Gastroesophageal sphincter (tissue), 4 donors: ENCODE results near the gene USF1. TPM values are rescaled to one million over a fixed set of nuclear protein-coding genes. Genes with fewer than 3 reads are reported as not detected.

ENCODE experiments used
- ATAC-seq: fragments of 150-250 bp; one replicate; pipeline ENCODE4 v1.9.1; 2016; ENCODE audit warnings: mild to moderate bottlenecking, moderate library complexity
- H3K27ac ChIP-seq, 4 donors: fragments of 200-600 bp; sonication (generic) in 3 of 4; 1 replicate in 3 of 4; 2 replicates in 1 of 4; pipeline ENCODE4 v1.5.1; 2016 to 2019
- H3K27me3 ChIP-seq: fragments of 200-600 bp; sonication (generic); one replicate; pipeline ENCODE4 v1.5.1; 2019
- H3K36me3 ChIP-seq, 2 donors: fragments of 200-600 bp; sonication (generic); one replicate each; pipeline ENCODE4 v1.5.1; 2019; ENCODE audit warnings: control low read depth in 1 of 2
- H3K4me1 ChIP-seq, 3 donors: fragments of 200-600 bp; sonication (generic); 1 replicate in 2 of 3; 2 replicates in 1 of 3; pipeline ENCODE4 v1.5.1; 2016 to 2019; ENCODE audit warnings: control low read depth in 2 of 3
- H3K4me3 ChIP-seq, 2 donors: fragments of 200-600 bp; sonication (generic); one replicate each; pipeline ENCODE4 v1.5.1; 2019; ENCODE audit warnings: mild to moderate bottlenecking in 1 of 2, moderate library complexity in 1 of 2
- H3K9me3 ChIP-seq, 3 donors: fragments of 200-600 bp; sonication (generic); one replicate each; pipeline ENCODE4 v1.5.1; 2017 to 2019; ENCODE audit warnings: control low read depth in 2 of 3
- CTCF ChIP-seq, 4 experiments: fragments of 200-600 bp in 2 of 4; fragments of 450-650 bp in 2 of 4; sonication (generic) in 1 of 4; IDR thresholded peaks; one replicate each; pipeline ENCODE4 v1.5.1; 2017 to 2019; ENCODE audit warnings: antibody characterized with exemption in 4 of 4, mild to moderate bottlenecking in 2 of 4, moderate library complexity in 2 of 4
- EP300 ChIP-seq: sonication (generic); formaldehyde crosslinking; IDR thresholded peaks from one replicate; pipeline ENCODE4 v1.6.1; 2017; ENCODE audit warnings: antibody characterized with exemption, mild to moderate bottlenecking
- POLR2A ChIP-seq, 2 donors: fragments of 450-650 bp; IDR thresholded peaks; one replicate each; pipeline ENCODE4 v1.6.1; 2017; ENCODE audit warnings: antibody characterized with exemption in 2 of 2, mild to moderate bottlenecking in 2 of 2, moderate library complexity in 1 of 2
- POLR2AphosphoS5 ChIP-seq: sonication (generic); formaldehyde crosslinking; IDR thresholded peaks from one replicate; pipeline ENCODE4 v1.6.1; 2017; ENCODE audit warnings: antibody characterized with exemption
- whole genome bisulfite sequencing, 2 donors: methylation state at CpG; one replicate each; pipeline ENCODE4 v1.1.5; 2018; ENCODE audit warnings: low coverage in 1 of 2; 5-methylcytosine and 5-hydroxymethylcytosine counted together
- total RNA-seq, 4 donors: library from RNA; depleted of rRNA; stranded (reverse); fragments of >200 nt; gene quantifications; one replicate each; pipeline ENCODE4 v1.1.0, GENCODE V29; 2016

USF1 gene
- total RNA-seq, 4 donors from 2014 or later: 50.9 to 79.4 (median 60.5) TPM

- Histone ChIP-seq H3K36me3 (peaks cover 2 to 44% of the 10 kb centered on the region in 2 donors), H3K4me3 (no peak overlapping the region), H3K27ac (no peak overlapping the region), H3K4me1 (peaks cover 0 to 47% (median 8%) of the 10 kb centered on the region in 3 donors), H3K27me3 (no peaks in the 10 kb centered on the region), H3K9me3 (no peaks in the 10 kb centered on the region)
- WGBS, 2 donors: 92% methylated on average over 2 of the region's 5 CpGs; no CpG with 5 or more reads in 1 of the 2 donors
- no peak for TF ChIP-seq EP300
- no peak for TF ChIP-seq POLR2A (IDR thresholded peaks at IDR 0.05)
- TF ChIP-seq POLR2AphosphoS5: no peak
- TF ChIP-seq CTCF (IDR thresholded peaks at IDR 0.05): no peak
- ATAC-seq: no peak
These were observed 6.2 kb downstream of the USF1 start for GRCh38 chr1:161039546-161039945.

- Histone ChIP-seq H3K4me3 (peak overlapping the region; percentile 50 to 68), H3K27ac (peak overlapping the region in 1 of 4 donors; percentile 31), H3K4me1 (peaks cover 0 to 43% (median 4%) of the 10 kb centered on the region in 3 donors), H3K9me3 (no peaks in the 10 kb centered on the region), H3K27me3 (no peaks in the 10 kb centered on the region), H3K36me3 (peaks cover 2 to 44% of the 10 kb centered on the region in 2 donors)
- TF ChIP-seq POLR2A (IDR thresholded peaks at IDR 0.05) (no peak), EP300 (no peak), CTCF (IDR thresholded peaks at IDR 0.05) (no peak), POLR2AphosphoS5 (no peak)
- no peak for ATAC-seq
- WGBS, 2 donors: 0 to 5% methylated on average over 1 to 2 of the region's 3 CpGs
These were observed 6.6 kb downstream of the USF1 start for GRCh38 chr1:161039154-161039545.

GRCh38 chr1:161038523-161039153 is 7.1 kb downstream of the USF1 start, which contains the start of gene TSTD1:
TSS of gene TSTD1 (minus strand) at chr1:161038964. CDS start at chr1:161038889, 75 bp downstream.
- H3K9me3 ChIP-seq: no peaks in the 10 kb centered on the region
- 20% methylated on average over 1 of the region's 54 CpGs; no CpG with 5 or more reads in 1 of the 2 donors for WGBS, 2 donors
- peaks cover 2 to 44% of the 10 kb centered on the region in 2 donors for H3K36me3 ChIP-seq
- peaks cover 0 to 38% (median 0%) of the 10 kb centered on the region in 3 donors for H3K4me1 ChIP-seq
- TF ChIP-seq EP300 (no peak), POLR2AphosphoS5 (peak; percentile 33), POLR2A (IDR thresholded peaks at IDR 0.05) (peak in 1 of 2 donors; percentile 26)
- peak within 1 kb of the TSS in 3 of 4 donors; percentile 5 to 31 (median 24) for H3K27ac ChIP-seq
- H3K4me3 ChIP-seq: peak within 1 kb of the TSS; percentile 50 to 68
- H3K27me3 ChIP-seq: no peaks in the 10 kb centered on the region
- peak; percentile 76 for ATAC-seq

- Histone ChIP-seq H3K36me3 (peaks cover 2 to 42% of the 10 kb centered on the region in 2 donors), H3K27me3 (no peaks in the 10 kb centered on the region), H3K27ac (peak overlapping the region in 2 of 4 donors; percentile 5 to 31), H3K9me3 (no peaks in the 10 kb centered on the region), H3K4me3 (peak overlapping the region; percentile 50 to 68), H3K4me1 (peaks cover 0 to 31% (median 0%) of the 10 kb centered on the region in 3 donors)
- WGBS, 2 donors: 27 to 74% methylated on average over 3 to 6 of the region's 21 CpGs
- ATAC-seq: no peak
- TF ChIP-seq POLR2AphosphoS5: no peak
- TF ChIP-seq CTCF (IDR thresholded peaks at IDR 0.05): no peak
- TF ChIP-seq EP300: no peak
- TF ChIP-seq POLR2A (IDR thresholded peaks at IDR 0.05): no peak
These were observed 7.9 kb downstream of the USF1 start for GRCh38 chr1:161037661-161038522.

- Histone ChIP-seq H3K27me3 (no peaks in the 10 kb centered on the region), H3K4me3 (no peak overlapping the region), H3K36me3 (peaks cover 0 to 4% of the 10 kb centered on the region in 2 donors), H3K9me3 (no peaks in the 10 kb centered on the region), H3K27ac (no peak overlapping the region), H3K4me1 (peaks cover 0 to 12% (median 0%) of the 10 kb centered on the region in 3 donors)
- 93 to 100% methylated on average over 2 to 3 of the region's 3 CpGs for WGBS, 2 donors
- ATAC-seq: no peak
- TF ChIP-seq CTCF (IDR thresholded peaks at IDR 0.05) (no peak), EP300 (no peak), POLR2A (IDR thresholded peaks at IDR 0.05) (no peak), POLR2AphosphoS5 (no peak)
These were observed 12.0 kb downstream of the USF1 start for GRCh38 chr1:161033751-161034150.
